NCI-H748 (cell line): ENCODE measurements around the gene STX1A.

Source experiments
- DNase-seq: peaks from one replicate; lab custom pipeline; 2025; ENCODE audit not compliant: unreplicated experiment; lab: John Stamatoyannopoulos, UW

Gene STX1A

GRCh38 chr7:73708961-73709549 lies 10.4 kb downstream of the STX1A start:
- no peak for DNase-seq

- DNase-seq = no peak
Measured at GRCh38 chr7:73707045-73707631, 12.3 kb downstream of the STX1A start.

GRCh38 chr7:73706126-73707044 lies 13.1 kb downstream of the STX1A start:
- DNase-seq = no peak

- DNase-seq = no peak
Measured at GRCh38 chr7:73705551-73705920, 13.9 kb downstream of the STX1A start.

- DNase-seq = no peak
Measured at GRCh38 chr7:73704640-73705550, 14.6 kb downstream of the STX1A start.

- no peak for DNase-seq
Measured at GRCh38 chr7:73703757-73704639, 15.5 kb downstream of the STX1A start.

- DNase-seq = no peak
Measured at GRCh38 chr7:73703225-73703624, 16.2 kb downstream of the STX1A start.

GRCh38 chr7:73702665-73703064 lies 16.8 kb downstream of the STX1A start:
- no peak for DNase-seq

- DNase-seq = no peak
Measured at GRCh38 chr7:73702226-73702625, 17.2 kb downstream of the STX1A start.

GRCh38 chr7:73701357-73701995 lies 18.0 kb downstream of the STX1A start:
- peak; percentile 10 for DNase-seq

- no peak for DNase-seq
Measured at GRCh38 chr7:73700581-73701134, 18.8 kb downstream of the STX1A start.

GRCh38 chr7:73700069-73700423 lies 19.4 kb downstream of the STX1A start:
- DNase-seq = no peak

- no peak for DNase-seq
Measured at GRCh38 chr7:73699370-73700068, 19.9 kb downstream of the STX1A start.

GRCh38 chr7:73698410-73698809 lies 21.1 kb downstream of the STX1A start:
- DNase-seq = no peak

- DNase-seq = no peak
Measured at GRCh38 chr7:73696372-73696771, 23.1 kb downstream of the STX1A start.

- DNase-seq = no peak
Measured at GRCh38 chr7:73690646-73691045, 28.8 kb downstream of the STX1A start.

GRCh38 chr7:73688288-73688687 lies 31.2 kb downstream of the STX1A start:
- no peak for DNase-seq

GRCh38 chr7:73685311-73685710 lies 34.2 kb downstream of the STX1A start:
- no peak for DNase-seq
